HepG2 (cell line): Measurements from ENCODE around the gene RHBDL1. TPM values are rescaled to one million over a fixed set of nuclear protein-coding genes. Genes with fewer than 3 reads are reported as not detected.
"Not testable (repeated sequence)": the region's sequence is repeated elsewhere in the genome, so short reads cannot be mapped to it uniquely, and the experiment has no call there.

Experiments used
- ADNP ChIP-seq: sonication (generic); formaldehyde crosslinking; IDR thresholded peaks from 2 replicates; pipeline ENCODE4 v1.4.0; 2020; ENCODE audit warnings: missing genetic modification reagents
- CEBPB ChIP-seq: IDR thresholded peaks from 2 replicates; pipeline ENCODE4 v1.6.1; 2011; ENCODE audit warnings: low read depth, low read length, improper control_type of control experiment, borderline replicate concordance
- CREB1 ChIP-seq, 2 experiments: fragments of 450-650 bp in 1 of 2; IDR thresholded peaks; 2 replicates each; pipeline ENCODE4 v1.6.1; 2016 to 2017; ENCODE audit warnings: control low read depth in 1 of 2, mild to moderate bottlenecking in 1 of 2, missing compliant biosample characterization in 1 of 2, missing genetic modification characterization in 1 of 2
- FOSL1 ChIP-seq: sonication (generic); formaldehyde crosslinking; IDR thresholded peaks from 2 replicates; pipeline ENCODE4 v1.9.0; 2021; ENCODE audit warnings: missing genetic modification reagents, borderline replicate concordance
- FOSL2 ChIP-seq: sonication (generic); formaldehyde crosslinking; IDR thresholded peaks from 2 replicates; pipeline ENCODE4 v1.4.0; 2020; ENCODE audit warnings: missing genetic modification reagents
- FOXA3 ChIP-seq: IDR thresholded peaks from 2 replicates; pipeline ENCODE4 v1.6.1; 2016; ENCODE audit warnings: missing genetic modification reagents, missing compliant biosample characterization
- FOXO1 ChIP-seq: sonication (generic); formaldehyde crosslinking; IDR thresholded peaks from 2 replicates; pipeline ENCODE4 v1.4.0; 2020; ENCODE audit warnings: missing genetic modification reagents
- HDAC2 ChIP-seq: sonication (generic); formaldehyde crosslinking; IDR thresholded peaks from 2 replicates; pipeline ENCODE4 v1.4.0; 2020; ENCODE audit warnings: missing genetic modification reagents
- JUNB ChIP-seq: sonication (generic); formaldehyde crosslinking; IDR thresholded peaks from 2 replicates; pipeline ENCODE4 v1.8.0; 2022; ENCODE audit warnings: missing genetic modification reagents, mild to moderate bottlenecking, borderline replicate concordance
- KAT8 ChIP-seq: IDR thresholded peaks from 2 replicates; pipeline ENCODE4 v1.6.1; 2016; ENCODE audit warnings: missing genetic modification reagents, missing compliant biosample characterization
- KLF16 ChIP-seq, 2 experiments: sonication (generic) in 1 of 2; formaldehyde crosslinking in 1 of 2; IDR thresholded peaks; 2 replicates each; pipeline versions ENCODE4 v1.6.1 to v1.8.0; 2016 to 2023; ENCODE audit warnings: missing genetic modification reagents in 2 of 2, missing compliant biosample characterization in 1 of 2
- MIXL1 ChIP-seq: IDR thresholded peaks from 2 replicates; pipeline ENCODE4 v1.6.1; 2016
- NR2F6 ChIP-seq, 2 experiments: IDR thresholded peaks; 2 replicates each; pipeline ENCODE4 v1.6.1; 2016; ENCODE audit warnings: antibody characterized with exemption in 1 of 2, mild to moderate bottlenecking in 1 of 2
- PHF21A ChIP-seq: sonication (generic); formaldehyde crosslinking; IDR thresholded peaks from 2 replicates; pipeline ENCODE4 v1.5.0; 2020; ENCODE audit warnings: mild to moderate bottlenecking, missing genetic modification reagents
- PITX1 ChIP-seq: sonication (generic); formaldehyde crosslinking; IDR thresholded peaks from 2 replicates; pipeline ENCODE4 v1.5.1; 2020; ENCODE audit warnings: mild to moderate bottlenecking, missing genetic modification reagents
- REPIN1 ChIP-seq: sonication (generic); formaldehyde crosslinking; IDR thresholded peaks from 2 replicates; pipeline ENCODE4 v1.8.0; 2022; ENCODE audit warnings: missing genetic modification reagents, low read depth, mild to moderate bottlenecking, borderline replicate concordance
- RXRB ChIP-seq: IDR thresholded peaks from 2 replicates; pipeline ENCODE4 v1.6.1; 2016; ENCODE audit warnings: borderline replicate concordance, missing genetic modification reagents, missing compliant biosample characterization
- SAP130 ChIP-seq: IDR thresholded peaks from 2 replicates; pipeline ENCODE4 v1.6.1; 2016; ENCODE audit warnings: low read depth
- SKI ChIP-seq: fragments of 450-650 bp; IDR thresholded peaks from one replicate; pipeline ENCODE4 v1.6.1; 2018; ENCODE audit warnings: mild to moderate bottlenecking; ENCODE audit not compliant: partially characterized antibody
- SOX6 ChIP-seq, 2 experiments: fragments of 450-650 bp in 1 of 2; sonication (generic) in 1 of 2; formaldehyde crosslinking in 1 of 2; IDR thresholded peaks; 2 replicates each; pipeline versions ENCODE4 v1.4.0 to v1.6.1; 2017 to 2020; ENCODE audit warnings: antibody characterized with exemption in 1 of 2, mild to moderate bottlenecking in 1 of 2, missing genetic modification reagents in 1 of 2
- SP5 ChIP-seq: IDR thresholded peaks from 2 replicates; pipeline ENCODE4 v1.6.1; 2016; ENCODE audit warnings: low read depth, borderline replicate concordance
- STAG1 ChIP-seq: sonication (generic); formaldehyde crosslinking; IDR thresholded peaks from 2 replicates; pipeline ENCODE4 v1.4.0; 2020; ENCODE audit warnings: missing genetic modification reagents
- ZFX ChIP-seq: sonication (generic); formaldehyde crosslinking; IDR thresholded peaks from 2 replicates; pipeline ENCODE4 v1.4.0; 2020; ENCODE audit warnings: mild to moderate bottlenecking, low read depth, missing genetic modification reagents, moderate library complexity
- ZGPAT ChIP-seq: IDR thresholded peaks from 2 replicates; pipeline ENCODE4 v1.6.1; 2016; ENCODE audit warnings: mild to moderate bottlenecking
- ZMYM2 ChIP-seq: sonication (generic); formaldehyde crosslinking; IDR thresholded peaks from 2 replicates; pipeline ENCODE4 v1.8.0; 2022; ENCODE audit warnings: mild to moderate bottlenecking, missing genetic modification reagents
- ZMYM3 ChIP-seq: sonication (generic); formaldehyde crosslinking; IDR thresholded peaks from 2 replicates; pipeline ENCODE4 v1.5.1; 2020; ENCODE audit warnings: mild to moderate bottlenecking, missing genetic modification reagents
- ZNF547 ChIP-seq: sonication (generic); formaldehyde crosslinking; IDR thresholded peaks from 2 replicates; pipeline ENCODE4 v1.5.1; 2020; ENCODE audit warnings: mild to moderate bottlenecking, missing genetic modification reagents
- ZNF614 ChIP-seq: IDR thresholded peaks from 2 replicates; pipeline ENCODE4 v1.6.1; 2018; ENCODE audit warnings: missing biosample characterization, missing genetic modification reagents, inconsistent platforms, borderline replicate concordance
- ZNF629 ChIP-seq: sonication (generic); formaldehyde crosslinking; conservative IDR thresholded peaks from 2 replicates; pipeline ENCODE4 v1.5.0; 2020; ENCODE audit warnings: missing genetic modification reagents
- ZNF788 ChIP-seq: sonication (generic); formaldehyde crosslinking; IDR thresholded peaks from 2 replicates; pipeline ENCODE4 v1.5.0; 2020; ENCODE audit warnings: mild to moderate bottlenecking, missing genetic modification reagents, borderline replicate concordance
- polyA plus RNA-seq, 8 experiments: library from polyadenylated mRNA; depleted of rRNA in 3 of 8; stranded (reverse) in 7 of 8; unstranded in 1 of 8; fragments of >200 nt; fragmentation: Illumina TruSeq in 4 of 8; extraction: Trizol in 4 of 8; gene quantifications; 2 replicates each; pipeline versions ENCODE4 v1.2.1 to v1.2.3, GENCODE V29; 2011 to 2016; ENCODE audit warnings: low read depth in 4 of 8, missing spikeins in 1 of 8, mixed read lengths in 1 of 8; ENCODE audit not compliant: insufficient read depth in 1 of 8
- total RNA-seq, 5 experiments: library from RNA; depleted of rRNA; stranded (reverse); fragments of >200 nt; fragmentation: Illumina TruSeq; extraction: Trizol; gene quantifications; 2 replicates each; pipeline ENCODE4 v1.2.3, GENCODE V29; 2016; ENCODE audit warnings: low read depth in 1 of 5

Gene RHBDL1
- total and polyA plus RNA-seq, 2 of the 13 experiments (the other 11 are each of a cell fraction or from before 2014, with no cell fraction given) = 1.8 to 3.8 TPM

GRCh38 chr16:712740-713250 lies 37.3 kb downstream of the RHBDL1 start (continued):
- TF ChIP-seq NR2F6 (IDR thresholded peaks at IDR 0.05); SOX6 (IDR thresholded peaks at IDR 0.05); CREB1 (CRISPR knock-in tag; IDR thresholded peaks at IDR 0.05): not testable (repeated sequence)
- TF ChIP-seq NR2F6 (CRISPR knock-in tag; IDR thresholded peaks at IDR 0.05) = 0 out of 2 replicates have a peak, but pooled peaks have one; percentile 20
- peak in 1 of 2 experiments; percentile 65; a peak in 2 of 4 replicates for TF ChIP-seq KLF16 (CRISPR knock-in tag; IDR thresholded peaks at IDR 0.05)
- peak; percentile 36; the same call in 1 of the 2 replicates for TF ChIP-seq JUNB (CRISPR knock-in tag)
- peak; percentile 41; the same call in 1 of the 2 replicates for TF ChIP-seq FOXA3 (CRISPR knock-in tag)
- peak; percentile 15 for TF ChIP-seq SKI
- peak; percentile 15; the same call in 1 of the 2 replicates for TF ChIP-seq FOXO1 (CRISPR knock-in tag)
- peak; percentile 63; the same call in 1 of the 2 replicates for TF ChIP-seq FOSL1 (CRISPR knock-in tag)
- peak; percentile 37; the same call in 1 of the 2 replicates for TF ChIP-seq SP5 (CRISPR knock-in tag)
- TF ChIP-seq STAG1 (CRISPR knock-in tag) = peak; percentile 55
- peak; percentile 67; the same call in 1 of the 2 replicates for TF ChIP-seq ZGPAT
- peak; percentile 45; the same call in 1 of the 2 replicates for TF ChIP-seq SOX6 (CRISPR knock-in tag; IDR thresholded peaks at IDR 0.05)
- peak; percentile 46; the same call in 1 of the 2 replicates for TF ChIP-seq PITX1 (CRISPR knock-in tag)
- TF ChIP-seq KAT8 (CRISPR knock-in tag) = 0 out of 2 replicates have a peak, but pooled peaks have one; percentile 45
- TF ChIP-seq ZNF614 (CRISPR knock-in tag) = peak; percentile 86; the same call in 1 of the 2 replicates
- TF ChIP-seq ZMYM2 (CRISPR knock-in tag) = peak; percentile 89
- 0 out of 2 replicates have a peak, but pooled peaks have one; percentile 4 for TF ChIP-seq ZNF629 (CRISPR knock-in tag)
- TF ChIP-seq SAP130 (CRISPR knock-in tag) = peak; percentile 72; the same call in 1 of the 2 replicates
- TF ChIP-seq REPIN1 (CRISPR knock-in tag) = 0 out of 2 replicates have a peak, but pooled peaks have one; percentile 31
- TF ChIP-seq HDAC2 (CRISPR knock-in tag) = peak; percentile 57; the same call in 1 of the 2 replicates
- peak; percentile 32; the same call in 1 of the 2 replicates for TF ChIP-seq ZFX (CRISPR knock-in tag)
- TF ChIP-seq MIXL1 (CRISPR knock-in tag) = 0 out of 2 replicates have a peak, but pooled peaks have one; percentile 29
- TF ChIP-seq PHF21A = peak; percentile 58; the same call in 1 of the 2 replicates
- TF ChIP-seq RXRB (CRISPR knock-in tag) = peak; percentile 27; the same call in 1 of the 2 replicates
- peak; percentile 77 for TF ChIP-seq ZMYM3 (CRISPR knock-in tag)
- TF ChIP-seq FOSL2 (CRISPR knock-in tag) = peak; percentile 97
- 0 out of 2 replicates have a peak, but pooled peaks have one; percentile 10 for TF ChIP-seq CREB1 (IDR thresholded peaks at IDR 0.05)
- peak; percentile 23; the same call in 1 of the 2 replicates for TF ChIP-seq ZNF788
- TF ChIP-seq ADNP (CRISPR knock-in tag) = peak; percentile 79
- peak; percentile 81 for TF ChIP-seq CEBPB
- 0 out of 2 replicates have a peak, but pooled peaks have one; percentile 26 for TF ChIP-seq ZNF547 (CRISPR knock-in tag)
